H1 (cell line): Measurements from ENCODE around the gene ITPK1. TPM values are rescaled to one million over a fixed set of nuclear protein-coding genes. Genes with fewer than 3 reads are reported as not detected.

ENCODE experiments used
- CEBPB ChIP-seq: IDR thresholded peaks from 2 replicates; pipeline ENCODE4 v1.6.1; 2012; ENCODE audit warnings: low read depth, low read length
- MAX ChIP-seq: IDR thresholded peaks from 2 replicates; pipeline ENCODE4 v1.6.1; 2012; ENCODE audit warnings: inconsistent platforms
- NANOG ChIP-seq: IDR thresholded peaks from 2 replicates; pipeline ENCODE4 v1.6.1; 2011; ENCODE audit warnings: low read length, low read depth, mild to moderate bottlenecking, inconsistent platforms; ENCODE audit not compliant: insufficient read depth, poor library complexity, severe bottlenecking
- PHF8 ChIP-seq: fragments of 200-600 bp; sonication (generic); conservative IDR thresholded peaks from 2 replicates; pipeline ENCODE4 v1.7.1; 2012; ENCODE audit warnings: low read depth, mild to moderate bottlenecking, inconsistent platforms, low read length, moderate library complexity
- POU5F1 ChIP-seq: IDR thresholded peaks from 2 replicates; pipeline ENCODE4 v1.6.1; 2011; ENCODE audit warnings: low read depth, mild to moderate bottlenecking, low read length, moderate library complexity
- RBBP5 ChIP-seq: IDR thresholded peaks from 2 replicates; pipeline ENCODE4 v1.7.1; 2012; ENCODE audit warnings: low read depth, mild to moderate bottlenecking, inconsistent platforms, low read length, moderate library complexity, borderline replicate concordance
- SP1 ChIP-seq: IDR thresholded peaks from 2 replicates; pipeline ENCODE4 v1.6.1; 2011; ENCODE audit warnings: low read depth, low read length
- TAF7 ChIP-seq: optimal IDR thresholded peaks from 2 replicates; pipeline ENCODE3; 2011; ENCODE audit warnings: low read depth, mild to moderate bottlenecking, inconsistent platforms, low read length, moderate library complexity, borderline replicate concordance
- polyA plus RNA-seq, 7 experiments: library from polyadenylated mRNA; depleted of rRNA in 3 of 7; stranded (reverse) in 5 of 7; unstranded in 2 of 7; fragments of >200 nt in 5 of 7; fragments of 200-250 nt in 2 of 7; gene quantifications; 1 replicate in 5 of 7; 2 replicates in 1 of 7; 4 replicates in 1 of 7; pipeline versions ENCODE4 v1.2.1 to v1.2.3, GENCODE V29; 2011 to 2013; ENCODE audit warnings: missing spikeins in 2 of 7, mixed read lengths in 2 of 7
- total RNA-seq: library from RNA; stranded (reverse); fragmentation: NEBNext Ultra II Directional; extraction: Animal tissue kit (Norgen Biotek cat#: 25700); gene quantifications from 2 replicates; pipeline ENCODE4 v1.2.1, GENCODE V29; 2021
- TF ChIP-seq, protein P1 (sequence below): fragments of 300-600 bp; sonication (generic); IDR thresholded peaks from 2 replicates; pipeline ENCODE4 v1.7.1; 2012; ENCODE audit warnings: low read length, moderate library complexity, mild to moderate bottlenecking, inconsistent platforms; ENCODE audit not compliant: insufficient replicate concordance
- TF ChIP-seq, protein P2 (sequence below): IDR thresholded peaks from 2 replicates; pipeline ENCODE4 v1.6.1; 2012; ENCODE audit warnings: low read length, inconsistent platforms

Gene ITPK1
- total and polyA plus RNA-seq, 2 of the 8 experiments (the other 6 are each of a cell fraction or from before 2014, with no cell fraction given), result 108 to 143 TPM

- TF ChIP-seq, protein P1, sequence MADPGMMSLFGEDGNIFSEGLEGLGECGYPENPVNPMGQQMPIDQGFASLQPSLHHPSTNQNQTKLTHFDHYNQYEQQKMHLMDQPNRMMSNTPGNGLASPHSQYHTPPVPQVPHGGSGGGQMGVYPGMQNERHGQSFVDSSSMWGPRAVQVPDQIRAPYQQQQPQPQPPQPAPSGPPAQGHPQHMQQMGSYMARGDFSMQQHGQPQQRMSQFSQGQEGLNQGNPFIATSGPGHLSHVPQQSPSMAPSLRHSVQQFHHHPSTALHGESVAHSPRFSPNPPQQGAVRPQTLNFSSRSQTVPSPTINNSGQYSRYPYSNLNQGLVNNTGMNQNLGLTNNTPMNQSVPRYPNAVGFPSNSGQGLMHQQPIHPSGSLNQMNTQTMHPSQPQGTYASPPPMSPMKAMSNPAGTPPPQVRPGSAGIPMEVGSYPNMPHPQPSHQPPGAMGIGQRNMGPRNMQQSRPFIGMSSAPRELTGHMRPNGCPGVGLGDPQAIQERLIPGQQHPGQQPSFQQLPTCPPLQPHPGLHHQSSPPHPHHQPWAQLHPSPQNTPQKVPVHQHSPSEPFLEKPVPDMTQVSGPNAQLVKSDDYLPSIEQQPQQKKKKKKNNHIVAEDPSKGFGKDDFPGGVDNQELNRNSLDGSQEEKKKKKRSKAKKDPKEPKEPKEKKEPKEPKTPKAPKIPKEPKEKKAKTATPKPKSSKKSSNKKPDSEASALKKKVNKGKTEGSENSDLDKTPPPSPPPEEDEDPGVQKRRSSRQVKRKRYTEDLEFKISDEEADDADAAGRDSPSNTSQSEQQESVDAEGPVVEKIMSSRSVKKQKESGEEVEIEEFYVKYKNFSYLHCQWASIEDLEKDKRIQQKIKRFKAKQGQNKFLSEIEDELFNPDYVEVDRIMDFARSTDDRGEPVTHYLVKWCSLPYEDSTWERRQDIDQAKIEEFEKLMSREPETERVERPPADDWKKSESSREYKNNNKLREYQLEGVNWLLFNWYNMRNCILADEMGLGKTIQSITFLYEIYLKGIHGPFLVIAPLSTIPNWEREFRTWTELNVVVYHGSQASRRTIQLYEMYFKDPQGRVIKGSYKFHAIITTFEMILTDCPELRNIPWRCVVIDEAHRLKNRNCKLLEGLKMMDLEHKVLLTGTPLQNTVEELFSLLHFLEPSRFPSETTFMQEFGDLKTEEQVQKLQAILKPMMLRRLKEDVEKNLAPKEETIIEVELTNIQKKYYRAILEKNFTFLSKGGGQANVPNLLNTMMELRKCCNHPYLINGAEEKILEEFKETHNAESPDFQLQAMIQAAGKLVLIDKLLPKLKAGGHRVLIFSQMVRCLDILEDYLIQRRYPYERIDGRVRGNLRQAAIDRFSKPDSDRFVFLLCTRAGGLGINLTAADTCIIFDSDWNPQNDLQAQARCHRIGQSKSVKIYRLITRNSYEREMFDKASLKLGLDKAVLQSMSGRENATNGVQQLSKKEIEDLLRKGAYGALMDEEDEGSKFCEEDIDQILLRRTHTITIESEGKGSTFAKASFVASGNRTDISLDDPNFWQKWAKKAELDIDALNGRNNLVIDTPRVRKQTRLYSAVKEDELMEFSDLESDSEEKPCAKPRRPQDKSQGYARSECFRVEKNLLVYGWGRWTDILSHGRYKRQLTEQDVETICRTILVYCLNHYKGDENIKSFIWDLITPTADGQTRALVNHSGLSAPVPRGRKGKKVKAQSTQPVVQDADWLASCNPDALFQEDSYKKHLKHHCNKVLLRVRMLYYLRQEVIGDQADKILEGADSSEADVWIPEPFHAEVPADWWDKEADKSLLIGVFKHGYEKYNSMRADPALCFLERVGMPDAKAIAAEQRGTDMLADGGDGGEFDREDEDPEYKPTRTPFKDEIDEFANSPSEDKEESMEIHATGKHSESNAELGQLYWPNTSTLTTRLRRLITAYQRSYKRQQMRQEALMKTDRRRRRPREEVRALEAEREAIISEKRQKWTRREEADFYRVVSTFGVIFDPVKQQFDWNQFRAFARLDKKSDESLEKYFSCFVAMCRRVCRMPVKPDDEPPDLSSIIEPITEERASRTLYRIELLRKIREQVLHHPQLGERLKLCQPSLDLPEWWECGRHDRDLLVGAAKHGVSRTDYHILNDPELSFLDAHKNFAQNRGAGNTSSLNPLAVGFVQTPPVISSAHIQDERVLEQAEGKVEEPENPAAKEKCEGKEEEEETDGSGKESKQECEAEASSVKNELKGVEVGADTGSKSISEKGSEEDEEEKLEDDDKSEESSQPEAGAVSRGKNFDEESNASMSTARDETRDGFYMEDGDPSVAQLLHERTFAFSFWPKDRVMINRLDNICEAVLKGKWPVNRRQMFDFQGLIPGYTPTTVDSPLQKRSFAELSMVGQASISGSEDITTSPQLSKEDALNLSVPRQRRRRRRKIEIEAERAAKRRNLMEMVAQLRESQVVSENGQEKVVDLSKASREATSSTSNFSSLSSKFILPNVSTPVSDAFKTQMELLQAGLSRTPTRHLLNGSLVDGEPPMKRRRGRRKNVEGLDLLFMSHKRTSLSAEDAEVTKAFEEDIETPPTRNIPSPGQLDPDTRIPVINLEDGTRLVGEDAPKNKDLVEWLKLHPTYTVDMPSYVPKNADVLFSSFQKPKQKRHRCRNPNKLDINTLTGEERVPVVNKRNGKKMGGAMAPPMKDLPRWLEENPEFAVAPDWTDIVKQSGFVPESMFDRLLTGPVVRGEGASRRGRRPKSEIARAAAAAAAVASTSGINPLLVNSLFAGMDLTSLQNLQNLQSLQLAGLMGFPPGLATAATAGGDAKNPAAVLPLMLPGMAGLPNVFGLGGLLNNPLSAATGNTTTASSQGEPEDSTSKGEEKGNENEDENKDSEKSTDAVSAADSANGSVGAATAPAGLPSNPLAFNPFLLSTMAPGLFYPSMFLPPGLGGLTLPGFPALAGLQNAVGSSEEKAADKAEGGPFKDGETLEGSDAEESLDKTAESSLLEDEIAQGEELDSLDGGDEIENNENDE, result no peak
- TF ChIP-seq MAX (no peak), CEBPB (no peak), RBBP5 (no peak), NANOG (no peak), SP1 (no peak), POU5F1 (no peak), PHF8 (no peak), TAF7 (no peak)
- TF ChIP-seq, protein P2, sequence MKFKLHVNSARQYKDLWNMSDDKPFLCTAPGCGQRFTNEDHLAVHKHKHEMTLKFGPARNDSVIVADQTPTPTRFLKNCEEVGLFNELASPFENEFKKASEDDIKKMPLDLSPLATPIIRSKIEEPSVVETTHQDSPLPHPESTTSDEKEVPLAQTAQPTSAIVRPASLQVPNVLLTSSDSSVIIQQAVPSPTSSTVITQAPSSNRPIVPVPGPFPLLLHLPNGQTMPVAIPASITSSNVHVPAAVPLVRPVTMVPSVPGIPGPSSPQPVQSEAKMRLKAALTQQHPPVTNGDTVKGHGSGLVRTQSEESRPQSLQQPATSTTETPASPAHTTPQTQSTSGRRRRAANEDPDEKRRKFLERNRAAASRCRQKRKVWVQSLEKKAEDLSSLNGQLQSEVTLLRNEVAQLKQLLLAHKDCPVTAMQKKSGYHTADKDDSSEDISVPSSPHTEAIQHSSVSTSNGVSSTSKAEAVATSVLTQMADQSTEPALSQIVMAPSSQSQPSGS, result no peak
These were observed 8.3 kb downstream of the ITPK1 start (continued) for GRCh38 chr14:93107453-93107852.
